ENCODE data around the gene CDHR5. TPM values are rescaled to one million over a fixed set of nuclear protein-coding genes. Genes with fewer than 3 reads are reported as not detected.

Gene CDHR5, protein sequence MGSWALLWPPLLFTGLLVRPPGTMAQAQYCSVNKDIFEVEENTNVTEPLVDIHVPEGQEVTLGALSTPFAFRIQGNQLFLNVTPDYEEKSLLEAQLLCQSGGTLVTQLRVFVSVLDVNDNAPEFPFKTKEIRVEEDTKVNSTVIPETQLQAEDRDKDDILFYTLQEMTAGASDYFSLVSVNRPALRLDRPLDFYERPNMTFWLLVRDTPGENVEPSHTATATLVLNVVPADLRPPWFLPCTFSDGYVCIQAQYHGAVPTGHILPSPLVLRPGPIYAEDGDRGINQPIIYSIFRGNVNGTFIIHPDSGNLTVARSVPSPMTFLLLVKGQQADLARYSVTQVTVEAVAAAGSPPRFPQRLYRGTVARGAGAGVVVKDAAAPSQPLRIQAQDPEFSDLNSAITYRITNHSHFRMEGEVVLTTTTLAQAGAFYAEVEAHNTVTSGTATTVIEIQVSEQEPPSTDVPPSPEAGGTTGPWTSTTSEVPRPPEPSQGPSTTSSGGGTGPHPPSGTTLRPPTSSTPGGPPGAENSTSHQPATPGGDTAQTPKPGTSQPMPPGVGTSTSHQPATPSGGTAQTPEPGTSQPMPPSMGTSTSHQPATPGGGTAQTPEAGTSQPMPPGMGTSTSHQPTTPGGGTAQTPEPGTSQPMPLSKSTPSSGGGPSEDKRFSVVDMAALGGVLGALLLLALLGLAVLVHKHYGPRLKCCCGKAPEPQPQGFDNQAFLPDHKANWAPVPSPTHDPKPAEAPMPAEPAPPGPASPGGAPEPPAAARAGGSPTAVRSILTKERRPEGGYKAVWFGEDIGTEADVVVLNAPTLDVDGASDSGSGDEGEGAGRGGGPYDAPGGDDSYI
- total RNA-seq (2022; extraction: Qiagen RNA extraction) = 0.03 to 0.41 TPM (median 0.09 TPM) in 5 replicates

DNA sequence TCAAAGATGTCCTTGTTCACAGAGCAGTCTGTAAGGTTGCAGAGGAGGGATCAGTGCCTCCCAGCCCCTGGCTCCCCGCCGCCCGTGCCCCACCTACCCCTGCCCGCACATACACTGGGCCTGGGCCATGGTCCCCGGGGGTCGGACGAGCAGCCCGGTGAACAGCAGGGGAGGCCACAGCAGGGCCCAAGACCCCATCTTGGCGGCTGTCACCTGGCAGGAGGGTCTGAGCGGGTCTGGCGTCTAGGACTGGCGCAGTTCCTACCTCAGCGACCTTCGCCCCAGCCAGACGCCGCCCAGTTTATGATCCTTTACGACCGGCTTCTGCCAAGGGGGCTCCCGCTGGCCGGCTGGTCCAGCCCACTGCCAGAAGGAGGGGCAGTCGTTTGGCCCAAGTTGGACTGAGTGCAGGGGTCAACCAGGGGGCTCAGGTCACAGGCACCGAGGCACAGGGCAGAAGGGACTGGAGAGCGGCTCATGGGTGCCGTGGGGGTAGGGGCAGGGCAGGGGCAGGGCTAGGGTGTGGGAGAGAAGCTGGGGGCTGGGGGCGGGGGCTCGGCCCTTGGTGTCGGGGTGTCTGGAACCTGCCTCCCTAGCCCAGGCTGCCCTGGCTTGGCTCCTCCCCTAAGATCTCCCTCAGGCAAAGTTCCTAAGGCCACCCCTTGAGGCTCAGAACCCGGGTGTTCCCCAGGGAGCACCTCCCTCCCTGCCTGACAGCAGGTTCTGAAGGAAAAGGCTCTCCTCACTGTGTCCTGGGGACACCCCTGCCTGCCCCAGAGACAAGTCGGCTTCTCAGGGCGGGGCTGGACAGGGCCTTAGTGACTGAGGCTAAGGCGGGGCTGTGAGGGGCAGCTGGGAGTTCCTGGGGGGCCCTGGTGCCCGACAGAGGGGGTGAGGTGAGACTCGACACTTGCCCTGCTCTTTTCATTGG is at the start of gene CDHR5:
Gene CDHR5 (minus strand): TSS at position 251 of the 931 bp plus-strand sequence. CDS start 53 bp downstream, at position 198.

DNA sequence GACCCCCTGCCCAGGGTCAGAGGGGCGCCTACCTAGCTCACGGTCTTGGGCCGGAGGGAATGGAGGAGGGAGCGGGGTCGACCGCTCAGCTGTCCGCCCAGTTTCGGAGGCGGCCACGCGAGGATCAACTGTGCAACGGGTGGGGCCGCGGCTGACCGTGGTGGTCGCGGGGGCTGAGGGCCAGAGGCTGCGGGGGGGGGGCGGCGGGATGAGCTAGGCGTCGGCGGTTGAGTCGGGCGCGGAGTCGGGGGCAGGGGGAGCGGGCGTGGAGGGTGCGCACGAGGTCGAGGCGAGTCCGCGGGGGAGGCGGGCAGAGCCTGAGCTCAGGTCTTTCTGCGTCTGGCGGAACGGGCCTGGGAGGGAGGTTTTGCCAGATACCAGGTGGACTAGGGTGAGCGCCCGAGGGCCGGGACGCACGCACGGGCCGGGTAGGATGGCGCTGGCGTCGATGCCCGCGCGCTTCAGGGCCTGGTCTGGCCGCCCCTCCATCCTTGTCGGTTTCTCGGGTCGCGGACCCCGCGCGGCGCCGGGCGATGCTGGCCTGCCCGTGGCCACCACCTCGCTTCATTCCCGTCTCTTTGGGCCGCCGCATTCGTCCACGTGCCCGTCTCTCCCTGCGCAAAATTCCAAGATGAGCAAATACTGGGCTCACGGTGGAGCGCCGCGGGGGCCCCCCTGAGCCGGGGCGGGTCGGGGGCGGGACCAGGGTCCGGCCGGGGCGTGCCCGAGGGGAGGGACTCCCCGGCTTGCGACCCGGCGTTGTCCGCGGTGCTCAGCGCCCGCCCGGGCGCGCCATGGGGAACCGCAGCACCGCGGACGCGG is 12.0 kb upstream of the CDHR5 start, which contains the start of gene DRD4:
Gene DRD4 (plus strand): TSS at position 759 of the 822 bp plus-strand sequence. CDS start 36 bp downstream, at position 795.

DNA sequence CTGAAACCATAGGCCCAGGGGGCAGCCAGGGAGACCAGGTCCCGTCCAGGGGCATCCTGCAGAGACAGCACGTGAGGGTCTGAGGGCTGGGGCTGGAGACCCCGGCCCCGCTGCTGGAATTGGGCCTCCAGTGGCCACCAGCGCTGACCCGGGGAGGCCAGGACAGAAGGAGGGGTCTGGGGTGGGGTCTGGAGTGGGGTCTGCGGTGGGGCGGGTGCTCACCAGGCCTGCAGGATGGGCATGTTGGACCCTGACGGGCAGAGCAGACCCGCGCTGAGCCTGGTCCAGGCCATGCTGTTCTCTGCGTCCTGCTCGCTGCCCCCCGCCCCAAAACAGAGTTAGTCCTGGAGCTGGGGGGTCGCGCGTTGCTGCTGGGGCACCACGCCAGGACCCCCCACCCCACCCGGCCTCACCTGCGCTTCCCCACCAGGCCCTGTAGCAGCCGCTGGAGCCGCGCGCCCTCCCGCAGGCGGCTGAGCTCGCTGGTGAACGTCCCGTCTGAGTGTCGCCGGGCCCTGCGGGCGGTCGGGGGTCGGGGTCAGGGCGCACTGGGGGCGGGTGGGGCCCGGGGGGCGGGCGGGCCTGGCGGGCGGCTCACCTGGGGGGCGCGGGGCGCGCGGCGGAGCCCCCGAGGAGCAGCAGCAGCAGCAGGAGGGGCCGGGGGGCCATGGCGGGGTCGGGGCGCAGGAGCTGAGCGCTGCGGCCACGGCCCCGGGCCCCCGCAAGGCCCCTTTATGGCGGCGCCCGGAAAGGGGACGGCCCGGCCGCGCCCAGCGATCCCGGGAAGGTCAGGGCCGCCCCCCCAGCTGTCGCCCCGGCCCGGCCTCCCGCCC is 1.9 kb upstream of the CDHR5 start, which contains the start of gene SCT:
Gene SCT (minus strand): TSS at position 707 of the 833 bp plus-strand sequence. CDS start 38 bp downstream, at position 669.

DNA sequence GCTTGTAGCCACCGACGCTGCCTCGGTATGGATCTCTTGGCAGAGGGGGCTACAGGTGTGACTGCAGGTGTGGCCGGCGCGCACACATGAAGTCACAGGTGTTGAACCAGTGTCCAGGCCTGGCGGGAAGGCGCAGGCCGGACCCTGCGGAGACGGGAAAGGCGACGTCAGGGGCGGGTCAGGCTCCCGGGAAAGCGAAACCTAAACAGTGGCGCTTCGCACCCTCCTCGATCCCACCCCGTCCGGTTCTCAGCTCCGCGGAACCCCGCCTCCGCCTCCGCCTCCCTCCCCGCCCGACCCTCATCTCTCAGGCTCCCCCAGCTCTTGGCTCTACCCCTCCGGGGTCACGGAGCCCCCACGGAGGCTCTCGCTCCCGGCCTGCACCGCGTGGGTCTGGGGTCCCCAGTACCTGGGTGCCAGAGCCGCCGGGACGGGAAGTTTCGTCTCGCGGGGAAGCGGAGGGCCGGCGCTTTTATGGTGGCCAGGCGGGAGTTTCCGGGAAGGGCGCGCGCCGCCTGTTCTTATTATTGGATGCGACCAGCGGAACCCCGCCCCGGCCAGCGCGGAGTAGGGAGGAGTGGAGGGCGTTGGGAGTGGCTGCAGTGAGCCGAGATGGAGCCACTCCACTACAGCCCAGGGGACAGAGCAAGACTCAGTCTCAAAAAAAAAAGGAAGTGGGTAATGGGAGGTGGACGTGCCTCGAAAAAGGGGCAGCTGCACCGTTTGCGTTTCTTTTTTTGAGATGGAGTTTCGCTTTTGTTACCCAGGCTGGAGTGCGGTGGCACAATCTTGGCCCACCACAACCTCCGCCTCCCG is 9.0 kb downstream of the CDHR5 start, which contains the start of gene IRF7:
Gene IRF7 (minus strand): TSS at position 447 of the 816 bp plus-strand sequence. CDS start 586 bp downstream, outside the sequence.

DNA sequence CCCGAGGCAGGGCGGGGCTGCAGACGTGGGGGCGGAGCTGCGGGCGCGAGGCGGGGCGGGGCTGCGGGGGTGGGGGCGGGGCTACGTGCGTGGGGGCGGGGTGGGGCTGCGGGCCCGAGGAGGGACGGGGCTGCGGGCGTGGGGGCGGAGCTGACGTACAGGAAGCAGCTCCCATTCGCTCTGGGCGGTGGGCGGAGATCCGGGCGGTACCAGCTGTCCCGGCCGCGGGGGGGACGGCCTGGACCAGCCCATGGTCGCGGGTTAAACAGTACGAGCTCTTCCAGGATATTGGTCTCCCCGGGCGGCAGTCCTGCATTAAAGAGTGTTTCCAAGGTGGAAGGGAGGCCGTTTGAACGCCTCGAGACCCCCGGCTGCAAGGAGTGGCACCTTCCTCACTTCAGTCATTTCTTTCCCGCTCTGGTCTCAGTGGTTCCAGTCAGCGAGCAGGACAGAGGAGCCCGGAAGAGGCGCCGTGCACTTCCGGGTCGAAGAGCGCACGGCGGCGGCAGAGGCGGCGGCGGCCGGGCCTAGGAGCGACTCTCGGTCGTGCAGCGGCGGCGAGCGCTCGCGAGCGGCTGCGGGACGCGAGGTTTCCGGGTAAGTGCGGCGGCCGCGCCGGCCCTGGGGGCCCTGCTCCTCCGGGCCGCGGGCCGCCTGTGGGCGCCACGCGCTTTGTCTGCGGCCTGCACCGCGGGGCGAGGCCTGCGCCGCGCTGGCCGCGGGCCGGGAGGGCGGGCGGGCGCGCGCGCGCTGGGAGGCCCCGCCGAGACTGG is 48.6 kb downstream of the CDHR5 start, which contains the start of gene PHRF1:
Gene PHRF1 (plus strand): TSS at position 475 of the 773 bp plus-strand sequence. CDS start 5,043 bp downstream, outside the sequence.

Other genes with a start within 250 kb of the CDHR5 start
- gene PKP3, start 230.7 kb downstream of the CDHR5 start, total RNA-seq (2022; extraction: Qiagen RNA extraction) = 30.1 to 40.1 TPM (median 38.2 TPM) in 5 replicates
- 57.4 to 92.9 TPM (median 91.1 TPM) in 5 replicates for gene SIGIRR, start 210.0 kb downstream of the CDHR5 start, total RNA-seq (2022; extraction: Qiagen RNA extraction)
- 0.44 to 1.1 TPM (median 0.70 TPM) in 5 replicates for gene ANO9, start 182.9 kb downstream of the CDHR5 start, total RNA-seq (2022; extraction: Qiagen RNA extraction)
- gene PTDSS2, start 174.7 kb downstream of the CDHR5 start, total RNA-seq (2022; extraction: Qiagen RNA extraction) = 34.6 to 45.9 TPM (median 44.3 TPM) in 5 replicates
- 144 to 193 TPM (median 179 TPM) in 5 replicates for gene RNH1, start 117.7 kb downstream of the CDHR5 start, total RNA-seq (2022; extraction: Qiagen RNA extraction)
- 118 to 183 TPM (median 159 TPM) in 5 replicates for gene HRAS, start 89.4 kb downstream of the CDHR5 start, total RNA-seq (2022; extraction: Qiagen RNA extraction)
- gene LRRC56, start 87.4 kb downstream of the CDHR5 start, total RNA-seq (2022; extraction: Qiagen RNA extraction) = 0.65 to 1.1 TPM (median 0.94 TPM) in 5 replicates
- gene LMNTD2, start 64.2 kb downstream of the CDHR5 start, total RNA-seq (2022; extraction: Qiagen RNA extraction) = 1.4 to 3.0 TPM (median 2.9 TPM) in 5 replicates
- gene RASSF7, start 64.0 kb downstream of the CDHR5 start, total RNA-seq (2022; extraction: Qiagen RNA extraction) = 48.7 to 64.3 TPM (median 60.3 TPM) in 5 replicates
- 32.6 to 39.0 TPM (median 36.7 TPM) in 5 replicates for gene PHRF1, start 48.5 kb downstream of the CDHR5 start, total RNA-seq (2022; extraction: Qiagen RNA extraction)
- gene IRF7, start 9.0 kb downstream of the CDHR5 start, total RNA-seq (2022; extraction: Qiagen RNA extraction) = 4.5 to 8.4 TPM (median 7.3 TPM) in 5 replicates
- gene SCT, start 2.2 kb upstream of the CDHR5 start, total RNA-seq (2022; extraction: Qiagen RNA extraction) = not detected in 5 replicates
- 0.20 to 0.34 TPM (median 0.29 TPM) in 5 replicates for gene DRD4, start 12.3 kb upstream of the CDHR5 start, total RNA-seq (2022; extraction: Qiagen RNA extraction)
- 32.1 to 37.2 TPM (median 36.5 TPM) in 5 replicates for gene DEAF1, start 70.3 kb upstream of the CDHR5 start, total RNA-seq (2022; extraction: Qiagen RNA extraction)
- 8.1 to 12.3 TPM (median 10.8 TPM) in 5 replicates for gene TMEM80, start 70.9 kb upstream of the CDHR5 start, total RNA-seq (2022; extraction: Qiagen RNA extraction)
- 75.7 to 126 TPM (median 112 TPM) in 5 replicates for gene EPS8L2, start 81.3 kb upstream of the CDHR5 start, total RNA-seq (2022; extraction: Qiagen RNA extraction)
- gene TALDO1, start 122.5 kb upstream of the CDHR5 start, total RNA-seq (2022; extraction: Qiagen RNA extraction) = 373 to 432 TPM (median 392 TPM) in 5 replicates
- gene GATD1, start 152.5 kb upstream of the CDHR5 start, total RNA-seq (2022; extraction: Qiagen RNA extraction) = 40.1 to 46.1 TPM (median 41.7 TPM) in 5 replicates
- 1.6 to 2.9 TPM (median 2.1 TPM) in 5 replicates for gene CEND1, start 165.1 kb upstream of the CDHR5 start, total RNA-seq (2022; extraction: Qiagen RNA extraction)
- gene SLC25A22, start 173.3 kb upstream of the CDHR5 start, total RNA-seq (2022; extraction: Qiagen RNA extraction) = 21.2 to 36.1 TPM (median 32.3 TPM) in 5 replicates
- 9.0 to 15.5 TPM (median 13.9 TPM) in 5 replicates for gene PIDD1, start 180.3 kb upstream of the CDHR5 start, total RNA-seq (2022; extraction: Qiagen RNA extraction)
- gene RPLP2, start 185.0 kb upstream of the CDHR5 start, total RNA-seq (2022; extraction: Qiagen RNA extraction) = 1,597 to 2,654 TPM (median 2,318 TPM) in 5 replicates
- 37.0 to 61.7 TPM (median 57.7 TPM) in 5 replicates for gene PNPLA2, start 194.0 kb upstream of the CDHR5 start, total RNA-seq (2022; extraction: Qiagen RNA extraction)
- gene CRACR2B, start 203.0 kb upstream of the CDHR5 start, total RNA-seq (2022; extraction: Qiagen RNA extraction) = 3.3 to 7.2 TPM (median 6.2 TPM) in 5 replicates
- 840 to 907 TPM (median 868 TPM) in 5 replicates for gene CD151, start 208.0 kb upstream of the CDHR5 start, total RNA-seq (2022; extraction: Qiagen RNA extraction)
- 554 to 741 TPM (median 647 TPM) in 5 replicates for gene POLR2L, start 217.6 kb upstream of the CDHR5 start, total RNA-seq (2022; extraction: Qiagen RNA extraction)
- 136 to 205 TPM (median 200 TPM) in 5 replicates for gene TSPAN4, start 217.9 kb upstream of the CDHR5 start, total RNA-seq (2022; extraction: Qiagen RNA extraction)